GM19452 (cell line): ENCODE measurements around the gene QARS1.

Experiments used
- ATAC-seq: cut with Tn5 transposase; IDR thresholded peaks from one replicate; pipeline ENCODE4 v1.9.1; 2021; ENCODE audit not compliant: unreplicated experiment

Gene QARS1

GRCh38 chr3:49120438-49121131, 16.0 kb upstream of the QARS1 start, which contains the start of gene USP19:
TSS of gene USP19 (minus strand) at chr3:49120823. CDS start at chr3:49119145, 1,678 bp downstream.
- peak; percentile 84 for ATAC-seq

- no peak for ATAC-seq
These were observed 15.5 kb upstream of the QARS1 start for GRCh38 chr3:49120096-49120437.

GRCh38 chr3:49119439-49119838, 14.9 kb upstream of the QARS1 start:
- ATAC-seq = no peak

- no peak for ATAC-seq
These were observed 14.5 kb upstream of the QARS1 start for GRCh38 chr3:49119036-49119435.

- no peak for ATAC-seq
These were observed 7.7 kb upstream of the QARS1 start for GRCh38 chr3:49112262-49112661.

- no peak for ATAC-seq
These were observed 6.8 kb upstream of the QARS1 start for GRCh38 chr3:49111347-49111746.

- ATAC-seq = no peak
These were observed 6.2 kb upstream of the QARS1 start for GRCh38 chr3:49110780-49111179.

GRCh38 chr3:49108346-49108745, 3.8 kb upstream of the QARS1 start:
- ATAC-seq = no peak

- ATAC-seq = no peak
These were observed 518 bp downstream of the QARS1 start for GRCh38 chr3:49104052-49104426.

- no peak for ATAC-seq
These were observed 4.4 kb downstream of the QARS1 start for GRCh38 chr3:49100046-49100615.

GRCh38 chr3:49098910-49099630, 5.5 kb downstream of the QARS1 start:
- no peak for ATAC-seq

- ATAC-seq = no peak
These were observed 6.1 kb downstream of the QARS1 start for GRCh38 chr3:49098429-49098828.

- peak; percentile 80 for ATAC-seq
These were observed 10.4 kb downstream of the QARS1 start, which contains the start of gene QRICH1 for GRCh38 chr3:49093853-49094767. TSS of gene QRICH1 (minus strand) at chr3:49094071. CDS start at chr3:49077017, 17,054 bp downstream.

- peak; percentile 36 for ATAC-seq
These were observed 11.4 kb downstream of the QARS1 start for GRCh38 chr3:49092938-49093852.

GRCh38 chr3:49081429-49081828, 23.1 kb downstream of the QARS1 start:
- no peak for ATAC-seq

GRCh38 chr3:49079270-49079669, 25.3 kb downstream of the QARS1 start:
- ATAC-seq = no peak

GRCh38 chr3:49076646-49077045, 27.9 kb downstream of the QARS1 start:
- ATAC-seq = no peak

GRCh38 chr3:49076116-49076515, 28.4 kb downstream of the QARS1 start:
- no peak for ATAC-seq

- no peak for ATAC-seq
These were observed 46.5 kb downstream of the QARS1 start for GRCh38 chr3:49058011-49058410.

GRCh38 chr3:49057268-49057667, 47.3 kb downstream of the QARS1 start:
- no peak for ATAC-seq
